Measurements from ENCODE around the gene ARHGEF2.

Gene ARHGEF2

DNA sequence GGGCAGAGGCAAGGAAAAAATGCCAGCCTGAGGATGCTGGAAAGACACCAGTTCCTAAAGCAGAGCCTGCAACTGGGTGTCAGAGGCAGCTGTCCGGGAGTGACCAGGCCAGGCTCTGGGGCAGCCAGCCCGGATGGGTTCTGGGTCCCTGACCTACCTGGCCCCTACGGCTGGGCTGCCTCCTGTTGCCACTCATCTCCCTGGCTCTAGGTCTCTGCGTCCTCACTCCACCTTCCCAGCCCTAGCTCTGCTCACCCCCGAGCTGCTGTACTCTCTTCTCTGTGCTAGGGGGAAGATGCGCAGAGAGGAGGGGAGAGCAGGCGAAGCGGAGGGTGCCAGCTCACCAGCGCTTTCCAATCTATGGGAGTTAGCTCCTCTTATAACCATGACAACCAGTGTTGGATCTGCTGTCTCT lies 9.0 kb downstream of the ARHGEF2 start:
- peak overlapping the region; percentile 93 for H3K27ac Mint-ChIP-seq
- no peaks in the 10 kb centered on the region for H3K27me3 Mint-ChIP-seq
- H3K36me3 Mint-ChIP-seq (ENCODE audit: low read depth) = peaks cover 95% of the 10 kb centered on the region
- no peak overlapping the region for H3K4me3 Mint-ChIP-seq
- H3K4me1 Mint-ChIP-seq (ENCODE audit: low read depth) = peaks cover 79% of the 10 kb centered on the region
- no peak for DNase-seq
- H3K9me3 Mint-ChIP-seq = no peaks in the 10 kb centered on the region

DNA sequence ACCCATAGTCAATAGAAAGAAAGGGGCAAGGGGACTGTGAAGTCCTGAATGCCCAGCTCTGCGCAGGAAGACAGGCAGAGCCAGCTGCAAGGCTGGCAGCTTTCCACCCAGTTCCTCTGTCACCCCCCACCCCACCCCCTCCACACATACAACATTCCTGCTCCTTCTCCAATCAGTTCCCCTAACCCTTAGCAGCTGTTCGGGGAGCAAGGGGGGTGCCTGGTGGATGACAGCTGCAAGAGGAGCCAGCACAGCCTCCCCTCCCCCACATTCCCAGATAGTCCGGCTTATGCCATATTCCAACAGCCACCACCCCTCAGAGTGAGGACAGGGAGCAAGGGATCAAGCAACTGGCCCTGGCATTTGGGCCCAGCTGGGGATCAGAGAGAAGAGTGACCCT lies 9.7 kb downstream of the ARHGEF2 start:
- H3K27ac Mint-ChIP-seq = peak overlapping the region; percentile 93
- H3K36me3 Mint-ChIP-seq (ENCODE audit: low read depth) = peaks cover 93% of the 10 kb centered on the region
- H3K4me1 Mint-ChIP-seq (ENCODE audit: low read depth) = peaks cover 73% of the 10 kb centered on the region
- no peaks in the 10 kb centered on the region for H3K9me3 Mint-ChIP-seq
- H3K27me3 Mint-ChIP-seq = no peaks in the 10 kb centered on the region
- no peak for DNase-seq
- H3K4me3 Mint-ChIP-seq = peak overlapping the region; percentile 18

DNA sequence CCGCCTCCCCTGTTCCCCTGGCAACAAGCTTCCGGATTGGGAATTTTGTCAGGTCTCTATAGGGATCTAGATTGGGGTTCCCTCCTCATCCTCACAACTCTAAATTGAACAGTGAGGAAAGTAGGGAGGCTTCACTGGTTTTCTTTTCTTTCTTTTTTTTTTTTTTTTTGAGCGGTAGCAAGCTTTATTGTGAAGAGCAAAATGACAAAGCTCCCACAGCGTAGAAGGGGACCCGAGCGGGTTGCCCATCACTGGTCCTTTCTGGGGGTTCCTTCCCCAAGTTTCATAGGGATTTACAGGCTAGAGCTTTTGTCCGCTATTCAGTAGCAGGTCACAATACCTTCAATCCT lies 10.3 kb downstream of the ARHGEF2 start:
- H3K27me3 Mint-ChIP-seq = no peaks in the 10 kb centered on the region
- H3K27ac Mint-ChIP-seq = peak overlapping the region; percentile 93
- DNase-seq = no peak
- H3K4me1 Mint-ChIP-seq (ENCODE audit: low read depth) = peaks cover 66% of the 10 kb centered on the region
- H3K9me3 Mint-ChIP-seq = no peaks in the 10 kb centered on the region
- H3K4me3 Mint-ChIP-seq = peak overlapping the region; percentile 18
- peaks cover 88% of the 10 kb centered on the region for H3K36me3 Mint-ChIP-seq (ENCODE audit: low read depth)

DNA sequence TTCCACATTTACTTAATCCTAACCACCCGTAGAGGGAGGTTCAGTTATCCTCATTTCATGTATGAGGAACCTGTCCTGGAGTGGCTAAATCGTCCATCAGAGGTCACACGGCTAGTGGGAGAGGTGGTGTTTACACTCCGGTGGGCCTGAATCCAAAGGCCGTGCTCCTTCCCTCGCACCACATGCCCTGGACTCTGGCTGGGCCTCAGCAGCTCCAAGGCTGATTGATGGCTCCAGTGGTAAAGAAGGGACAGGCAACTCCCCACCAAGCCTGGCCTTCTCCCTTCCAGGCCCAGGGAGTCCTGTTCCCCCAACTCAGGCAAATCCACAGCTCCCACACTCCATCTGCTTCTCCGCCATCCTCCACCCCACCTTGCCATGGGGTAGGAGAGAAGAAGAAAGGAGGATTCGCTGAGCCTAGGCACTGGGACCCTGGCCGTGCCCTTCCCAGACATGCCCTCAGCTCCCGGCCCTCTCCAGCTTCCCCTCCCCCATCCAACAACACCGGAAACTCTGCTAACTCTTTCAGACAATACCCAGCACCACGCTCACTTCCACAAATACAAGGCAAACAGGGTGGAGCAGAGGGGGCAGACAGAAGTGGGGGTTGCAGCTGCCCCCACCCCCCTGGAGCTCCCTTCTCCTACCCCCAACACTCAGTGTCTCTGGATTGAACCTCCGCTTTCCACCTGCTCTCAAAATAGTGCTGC lies 10.9 kb downstream of the ARHGEF2 start:
- Mint-ChIP-seq H3K36me3 (ENCODE audit: low read depth) (peaks cover 88% of the 10 kb centered on the region), H3K4me1 (ENCODE audit: low read depth) (peaks cover 63% of the 10 kb centered on the region), H3K27ac (peak overlapping the region; percentile 93), H3K9me3 (no peaks in the 10 kb centered on the region), H3K4me3 (peak overlapping the region; percentile 18), H3K27me3 (no peaks in the 10 kb centered on the region)
- DNase-seq = no peak

DNA sequence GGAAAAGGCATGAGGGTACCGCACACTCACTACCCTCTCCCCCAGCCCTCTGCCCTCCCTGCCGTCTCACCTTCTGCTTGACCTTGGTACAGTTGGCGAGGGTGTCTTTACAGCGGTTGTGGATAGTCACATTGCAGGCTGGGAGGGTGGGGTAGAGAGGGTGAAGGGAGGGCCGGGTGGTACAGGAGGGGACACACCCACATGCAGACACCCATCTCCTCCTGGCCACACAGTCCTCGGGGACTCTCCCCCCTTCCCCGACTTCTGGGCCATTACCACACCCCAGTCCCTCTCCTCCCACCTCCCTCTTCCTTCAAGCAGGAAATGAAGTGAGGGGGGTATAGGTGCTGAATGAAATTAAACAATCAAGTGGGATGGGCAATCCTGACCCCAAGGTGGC lies 11.6 kb downstream of the ARHGEF2 start:
- no peak overlapping the region for H3K4me3 Mint-ChIP-seq
- H3K36me3 Mint-ChIP-seq (ENCODE audit: low read depth) = peaks cover 89% of the 10 kb centered on the region
- no peaks in the 10 kb centered on the region for H3K27me3 Mint-ChIP-seq
- peaks cover 63% of the 10 kb centered on the region for H3K4me1 Mint-ChIP-seq (ENCODE audit: low read depth)
- no peaks in the 10 kb centered on the region for H3K9me3 Mint-ChIP-seq
- peak overlapping the region; percentile 93 for H3K27ac Mint-ChIP-seq
- DNase-seq = no peak

DNA sequence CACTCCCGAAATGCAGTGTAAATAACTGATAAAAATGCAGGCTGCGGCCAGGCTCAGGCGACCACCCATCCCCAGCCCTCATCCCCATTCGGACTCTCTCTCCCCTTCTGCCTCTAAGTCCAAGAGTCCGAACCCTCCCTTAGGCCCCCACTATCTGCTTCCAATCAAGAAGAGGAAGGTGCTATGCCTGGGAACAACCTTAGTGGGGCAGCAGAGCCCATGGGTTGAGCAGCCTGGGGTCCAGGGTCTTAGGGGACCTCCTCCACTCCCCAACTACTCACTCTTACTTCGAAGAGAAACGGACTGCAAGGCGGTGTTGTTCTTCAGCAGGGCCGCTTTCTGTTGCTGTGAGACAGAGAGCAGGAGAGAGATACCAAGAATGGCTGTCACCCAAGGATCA lies 12.2 kb downstream of the ARHGEF2 start:
- H3K9me3 Mint-ChIP-seq = no peaks in the 10 kb centered on the region
- no peaks in the 10 kb centered on the region for H3K27me3 Mint-ChIP-seq
- H3K27ac Mint-ChIP-seq = peak overlapping the region; percentile 93
- H3K36me3 Mint-ChIP-seq (ENCODE audit: low read depth) = peaks cover 92% of the 10 kb centered on the region
- DNase-seq = no peak
- no peak overlapping the region for H3K4me3 Mint-ChIP-seq
- H3K4me1 Mint-ChIP-seq (ENCODE audit: low read depth) = peaks cover 58% of the 10 kb centered on the region

DNA sequence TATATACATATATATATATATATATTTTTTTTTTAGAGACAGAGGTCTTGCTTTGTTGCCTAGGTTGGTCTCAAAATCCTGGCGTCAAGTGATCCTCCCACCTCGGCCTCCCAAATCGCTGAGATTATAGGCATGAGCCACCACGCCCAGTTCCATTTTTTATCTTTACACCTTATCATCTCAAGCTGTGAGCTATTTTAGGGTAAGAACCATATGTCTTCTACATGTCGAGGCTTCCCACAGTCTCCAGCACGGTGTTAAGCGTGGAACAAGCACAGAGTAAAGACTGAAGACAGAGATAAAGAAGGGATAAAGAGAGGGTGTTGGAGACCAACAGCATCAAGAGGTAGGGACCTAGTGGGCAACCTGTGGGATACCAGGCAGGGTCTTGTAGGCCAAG lies 14.2 kb downstream of the ARHGEF2 start:
- H3K27me3 Mint-ChIP-seq = no peaks in the 10 kb centered on the region
- peak overlapping the region; percentile 77 for H3K27ac Mint-ChIP-seq
- H3K4me3 Mint-ChIP-seq = no peak overlapping the region
- H3K9me3 Mint-ChIP-seq = no peaks in the 10 kb centered on the region
- peaks cover 39% of the 10 kb centered on the region for H3K4me1 Mint-ChIP-seq (ENCODE audit: low read depth)
- DNase-seq = no peak
- H3K36me3 Mint-ChIP-seq (ENCODE audit: low read depth) = peaks cover 92% of the 10 kb centered on the region

DNA sequence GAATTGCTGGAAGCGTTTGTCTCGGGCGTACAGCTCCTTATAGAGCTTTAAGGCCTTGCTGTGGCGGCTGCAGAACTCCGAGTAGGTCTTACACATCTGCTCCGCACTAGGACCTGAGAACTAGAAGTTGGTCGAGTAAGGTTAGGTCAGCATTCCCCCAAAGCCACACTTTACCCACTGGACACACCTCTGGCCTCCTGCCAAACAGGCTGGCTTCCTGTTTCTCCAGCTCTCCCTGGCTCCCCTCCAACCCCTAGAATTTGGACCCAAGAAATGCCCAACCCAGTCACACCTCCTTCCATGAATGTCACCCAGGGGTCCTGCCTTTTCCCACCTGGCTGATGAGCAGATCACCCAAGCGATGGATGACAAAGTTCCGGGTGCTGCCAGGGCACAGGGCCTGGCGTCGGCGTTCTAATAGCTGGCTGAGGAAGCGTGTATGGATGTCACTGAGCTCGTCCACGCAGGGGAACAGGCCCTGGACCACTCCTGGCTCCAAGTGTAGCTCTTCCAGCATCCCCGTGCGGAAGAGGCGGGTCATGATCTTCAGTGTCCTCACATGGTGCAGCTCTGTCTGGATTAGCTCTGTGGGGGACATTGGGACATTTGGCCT lies 15.6 kb downstream of the ARHGEF2 start:
- Mint-ChIP-seq H3K9me3 (no peaks in the 10 kb centered on the region), H3K4me1 (ENCODE audit: low read depth) (peaks cover 24% of the 10 kb centered on the region), H3K4me3 (no peak overlapping the region), H3K36me3 (ENCODE audit: low read depth) (peaks cover 90% of the 10 kb centered on the region), H3K27ac (peak overlapping the region; percentile 83), H3K27me3 (no peaks in the 10 kb centered on the region)
- DNase-seq = no peak

DNA sequence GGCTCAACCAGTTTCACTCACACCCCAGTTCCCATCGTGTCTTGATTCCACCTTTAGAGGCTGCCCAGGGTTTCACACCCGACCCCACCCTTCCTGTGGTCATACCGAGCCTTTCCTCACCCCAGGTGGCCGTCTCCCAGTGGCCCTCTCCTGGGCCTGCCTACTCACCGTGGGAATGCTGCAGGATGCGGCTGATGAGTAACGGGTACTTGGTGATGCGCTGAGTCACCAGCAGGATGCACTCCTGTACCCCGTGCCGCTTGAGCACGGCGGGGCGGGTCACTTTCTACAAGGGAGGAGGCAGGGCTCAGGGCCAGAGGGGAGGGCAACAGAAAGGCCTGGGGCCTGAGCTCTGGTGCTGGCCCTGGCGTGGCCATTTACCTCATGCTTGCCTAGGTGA lies 16.4 kb downstream of the ARHGEF2 start:
- no peaks in the 10 kb centered on the region for H3K27me3 Mint-ChIP-seq
- H3K36me3 Mint-ChIP-seq (ENCODE audit: low read depth) = peaks cover 90% of the 10 kb centered on the region
- H3K4me1 Mint-ChIP-seq (ENCODE audit: low read depth) = peaks cover 18% of the 10 kb centered on the region
- no peaks in the 10 kb centered on the region for H3K9me3 Mint-ChIP-seq
- DNase-seq = no peak
- peak overlapping the region; percentile 83 for H3K27ac Mint-ChIP-seq
- H3K4me3 Mint-ChIP-seq = no peak overlapping the region

DNA sequence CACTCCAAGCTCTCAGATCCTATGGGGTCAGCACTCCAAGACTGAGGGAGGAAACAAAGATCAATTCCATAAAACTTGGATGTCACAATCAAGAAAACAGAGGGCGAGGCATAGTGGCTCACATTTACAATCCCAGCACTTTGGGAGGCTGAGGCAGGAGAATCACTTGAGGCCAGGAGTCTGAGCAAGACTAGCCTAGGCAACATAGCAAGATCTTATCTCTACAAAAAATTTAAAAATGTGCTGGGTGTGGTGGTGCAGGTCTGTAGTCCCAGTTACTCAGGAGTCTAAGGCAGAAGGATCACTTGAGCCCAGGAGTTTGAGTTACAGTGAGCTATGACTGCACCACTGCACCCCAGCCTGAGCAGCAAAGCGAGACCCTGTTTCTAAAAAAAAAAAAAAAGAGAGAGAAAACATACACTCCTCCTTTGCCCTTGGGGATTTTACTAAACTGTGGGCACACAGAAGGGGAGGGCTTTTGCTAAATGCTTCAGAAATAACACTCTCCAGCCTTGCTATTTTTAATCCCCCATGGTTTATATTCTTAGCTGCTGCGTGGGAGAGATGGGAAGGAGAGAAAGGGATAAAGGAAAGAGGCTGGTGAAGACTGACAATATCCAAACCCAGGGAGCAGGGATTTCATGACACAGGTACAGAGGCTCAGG lies 18.1 kb downstream of the ARHGEF2 start:
- Mint-ChIP-seq H3K4me3 (no peak overlapping the region), H3K27me3 (no peaks in the 10 kb centered on the region), H3K36me3 (ENCODE audit: low read depth) (peaks cover 86% of the 10 kb centered on the region), H3K4me1 (ENCODE audit: low read depth) (peaks cover 10% of the 10 kb centered on the region), H3K27ac (peak overlapping the region; percentile 83), H3K9me3 (no peaks in the 10 kb centered on the region)
- no peak for DNase-seq

DNA sequence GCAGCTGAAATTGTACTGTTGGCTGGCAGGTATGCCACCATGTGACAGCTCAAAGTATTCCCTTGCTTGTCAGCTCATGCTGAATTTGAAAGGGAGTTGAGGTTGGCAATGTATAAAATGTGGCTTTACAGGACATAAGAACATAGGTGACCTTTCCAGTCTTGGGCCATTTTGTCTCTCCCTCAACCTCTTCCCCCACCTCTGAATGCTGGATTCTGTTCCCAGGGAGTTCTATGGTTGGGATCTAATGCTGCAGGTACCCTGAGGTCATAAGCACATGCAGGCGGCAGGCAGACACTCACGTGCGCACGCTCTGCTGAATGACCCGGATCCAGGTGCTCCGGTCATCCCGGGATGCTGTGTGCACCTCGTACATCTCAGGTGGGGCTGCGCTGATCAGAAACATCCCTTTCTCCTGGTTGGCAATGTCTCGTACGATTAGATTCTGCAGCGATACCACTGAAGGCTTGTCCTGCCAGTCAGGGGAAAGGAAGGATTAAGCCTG lies 20.9 kb downstream of the ARHGEF2 start:
- peaks cover 95% of the 10 kb centered on the region for H3K36me3 Mint-ChIP-seq (ENCODE audit: low read depth)
- no peaks in the 10 kb centered on the region for H3K9me3 Mint-ChIP-seq
- H3K27ac Mint-ChIP-seq = peak overlapping the region; percentile 70
- H3K4me1 Mint-ChIP-seq (ENCODE audit: low read depth) = peaks cover 7% of the 10 kb centered on the region
- H3K27me3 Mint-ChIP-seq = no peaks in the 10 kb centered on the region
- no peak for DNase-seq
- H3K4me3 Mint-ChIP-seq = no peak overlapping the region

DNA sequence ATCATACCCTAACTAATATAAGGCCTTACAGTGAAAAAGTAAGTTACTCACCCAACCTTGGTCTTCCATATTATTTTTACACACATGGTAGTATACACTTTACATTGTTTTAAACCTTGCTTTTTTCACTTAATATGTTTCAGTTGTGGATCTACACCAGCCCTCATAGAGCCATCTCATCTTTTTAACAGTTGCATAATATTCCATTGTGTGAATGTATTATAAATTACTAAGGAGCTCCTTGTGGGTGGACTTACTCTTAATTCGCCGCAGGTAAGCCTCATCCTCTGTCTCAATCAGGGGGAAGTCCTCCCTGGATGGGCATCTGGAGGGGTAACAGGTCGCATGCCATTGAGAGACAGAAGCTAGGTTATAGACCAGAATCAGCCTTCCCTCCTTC lies 23.7 kb downstream of the ARHGEF2 start:
- no peak for DNase-seq
- peaks cover 91% of the 10 kb centered on the region for H3K36me3 Mint-ChIP-seq (ENCODE audit: low read depth)
- H3K4me1 Mint-ChIP-seq (ENCODE audit: low read depth) = no peaks in the 10 kb centered on the region
- no peak overlapping the region for H3K4me3 Mint-ChIP-seq
- H3K27ac Mint-ChIP-seq = peak overlapping the region; percentile 68
- no peaks in the 10 kb centered on the region for H3K9me3 Mint-ChIP-seq
- no peaks in the 10 kb centered on the region for H3K27me3 Mint-ChIP-seq

DNA sequence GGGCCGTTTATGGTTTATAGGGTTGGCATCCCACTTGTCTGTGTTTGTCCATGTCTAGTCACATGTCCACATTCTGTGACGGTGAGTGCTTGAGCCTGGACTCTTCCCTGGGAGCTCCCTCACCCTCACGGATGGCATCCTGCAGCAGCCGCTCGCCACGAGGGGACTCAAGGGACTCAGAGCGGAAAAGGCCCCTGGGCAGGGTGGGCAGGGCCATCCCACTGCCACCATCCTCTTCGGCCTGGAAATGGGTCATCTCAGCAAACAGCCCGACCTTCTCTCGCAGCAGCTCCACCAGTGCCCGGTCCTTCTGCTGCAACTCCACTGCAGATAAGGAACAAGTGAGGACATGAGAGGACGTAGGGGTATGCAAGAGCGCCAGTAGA lies 25.8 kb downstream of the ARHGEF2 start:
- Mint-ChIP-seq H3K36me3 (ENCODE audit: low read depth) (peaks cover 90% of the 10 kb centered on the region), H3K4me1 (ENCODE audit: low read depth) (peaks cover 8% of the 10 kb centered on the region), H3K4me3 (no peak overlapping the region), H3K27me3 (no peaks in the 10 kb centered on the region), H3K27ac (peak overlapping the region; percentile 80), H3K9me3 (no peaks in the 10 kb centered on the region)
- DNase-seq = no peak

DNA sequence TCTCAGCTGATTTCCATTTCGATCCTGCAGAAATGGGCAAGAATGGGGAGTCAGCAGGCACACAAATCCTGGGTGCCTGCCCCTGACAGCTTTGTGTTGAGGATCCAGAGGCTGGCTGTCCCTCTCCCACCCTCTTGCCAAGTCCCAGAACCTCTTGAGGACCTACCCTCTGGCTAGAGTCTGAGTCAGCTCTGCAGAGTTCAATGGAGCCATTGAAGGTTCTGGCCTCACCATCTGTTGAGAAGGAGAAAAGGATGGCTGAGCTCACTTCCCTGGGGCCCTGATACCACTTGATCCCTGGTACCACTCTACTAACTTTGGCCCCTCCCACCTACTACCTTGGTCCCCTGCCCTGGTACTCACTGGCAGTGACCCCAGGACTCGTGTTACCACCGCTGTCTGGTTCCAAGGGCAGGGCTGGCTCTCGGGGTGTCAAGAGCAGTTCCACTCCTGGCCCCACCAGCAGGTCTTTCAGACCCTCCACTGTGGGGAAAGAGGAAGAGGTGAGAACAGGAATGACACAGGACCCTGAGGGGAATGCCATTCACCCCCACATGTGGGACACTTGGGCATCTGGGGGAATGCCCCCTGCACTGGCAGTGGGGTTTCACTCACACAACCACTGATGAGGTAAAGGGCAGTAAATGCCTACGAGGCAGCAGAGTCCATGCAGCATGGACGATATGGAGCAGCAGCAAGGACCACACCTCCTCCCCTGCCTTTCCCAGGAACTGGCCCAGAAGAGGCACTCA lies 26.4 kb downstream of the ARHGEF2 start:
- H3K9me3 Mint-ChIP-seq = no peaks in the 10 kb centered on the region
- H3K36me3 Mint-ChIP-seq (ENCODE audit: low read depth) = peaks cover 90% of the 10 kb centered on the region

More for the DNA sequence above, 26.4 kb downstream of the ARHGEF2 start:
- peaks cover 13% of the 10 kb centered on the region for H3K4me1 Mint-ChIP-seq (ENCODE audit: low read depth)
- H3K4me3 Mint-ChIP-seq = no peak overlapping the region
- H3K27me3 Mint-ChIP-seq = no peaks in the 10 kb centered on the region
- DNase-seq = no peak
- peak overlapping the region; percentile 80 for H3K27ac Mint-ChIP-seq
